HG02884 (cell line): ENCODE data around the gene MAP3K10.

Experiments used
- ATAC-seq: cut with Tn5 transposase; IDR thresholded peaks from one replicate; pipeline ENCODE4 v1.9.1; 2021; ENCODE audit warnings: mild to moderate bottlenecking, moderate library complexity; ENCODE audit not compliant: unreplicated experiment

The MAP3K10 gene

DNA sequence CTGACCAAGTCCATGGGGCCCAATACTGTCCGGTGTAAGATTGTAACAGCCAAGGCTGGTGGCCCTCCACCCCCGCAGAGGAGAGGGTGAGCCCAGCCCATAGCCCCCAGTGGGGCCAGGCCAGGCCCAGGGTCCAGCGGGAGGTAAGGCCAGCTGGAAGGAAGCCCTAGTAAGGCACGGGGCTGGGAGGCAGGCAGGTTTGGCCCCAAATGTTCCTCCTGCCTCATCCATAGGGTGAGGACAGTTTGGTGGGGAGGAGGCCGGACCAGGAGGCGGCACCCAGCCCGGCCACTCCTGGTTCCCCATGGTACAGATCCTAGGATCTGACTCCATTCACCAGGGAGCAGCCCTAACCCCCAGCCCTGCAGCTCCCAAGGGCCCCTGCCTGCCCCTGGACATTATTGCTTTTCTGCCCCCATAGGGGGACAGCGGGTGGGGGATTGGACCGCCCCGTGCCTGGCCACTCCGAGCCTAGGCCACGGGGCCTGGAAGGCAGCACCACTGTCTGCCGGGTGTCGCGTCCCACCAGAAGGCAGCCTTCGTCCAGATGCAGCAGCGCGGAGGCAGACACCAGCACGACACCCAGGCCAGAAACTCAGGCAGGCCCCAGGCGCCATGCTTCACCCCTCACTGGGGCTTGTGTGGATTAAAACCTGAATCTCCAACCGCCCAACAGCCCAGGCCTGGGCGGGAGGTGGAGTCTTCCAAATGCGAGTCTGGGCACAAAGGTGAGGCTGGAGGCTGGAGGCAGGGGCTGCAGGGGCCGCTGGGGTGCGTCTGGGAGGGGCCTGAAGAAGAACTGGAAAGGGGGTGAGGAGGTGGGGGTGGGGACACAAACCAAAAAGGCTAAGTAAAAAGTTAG lies 42.0 kb downstream of the MAP3K10 start:
- ATAC-seq, result no peak

DNA sequence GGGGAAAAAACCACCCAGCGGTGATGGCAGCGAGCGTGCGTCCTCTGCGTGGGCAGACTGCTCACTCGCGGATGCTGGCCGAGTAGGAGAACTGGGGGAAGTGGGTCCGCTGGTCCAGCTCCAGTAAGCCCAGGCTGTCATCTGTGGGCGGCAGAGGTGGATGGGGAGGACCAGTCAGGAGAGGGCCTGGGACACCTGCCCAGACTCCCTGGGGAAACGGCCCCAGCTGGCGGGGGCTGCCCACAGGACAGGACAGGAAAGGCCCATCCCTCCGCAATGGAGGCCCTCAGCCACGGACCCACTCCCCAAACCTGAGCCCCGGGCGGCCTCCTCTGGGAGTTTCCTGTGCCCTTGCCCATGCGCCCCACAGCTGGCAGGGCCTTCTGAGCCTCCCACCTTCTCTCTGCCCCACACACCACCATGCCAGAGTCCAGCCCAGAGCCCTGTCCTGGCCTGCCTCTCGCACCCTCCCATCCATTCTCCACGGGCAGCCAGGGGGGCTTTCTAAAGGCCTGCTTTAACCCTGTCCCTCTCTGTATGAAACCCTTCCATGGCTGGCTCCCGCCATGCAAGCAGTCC lies 42.7 kb downstream of the MAP3K10 start:
- no peak for ATAC-seq

DNA sequence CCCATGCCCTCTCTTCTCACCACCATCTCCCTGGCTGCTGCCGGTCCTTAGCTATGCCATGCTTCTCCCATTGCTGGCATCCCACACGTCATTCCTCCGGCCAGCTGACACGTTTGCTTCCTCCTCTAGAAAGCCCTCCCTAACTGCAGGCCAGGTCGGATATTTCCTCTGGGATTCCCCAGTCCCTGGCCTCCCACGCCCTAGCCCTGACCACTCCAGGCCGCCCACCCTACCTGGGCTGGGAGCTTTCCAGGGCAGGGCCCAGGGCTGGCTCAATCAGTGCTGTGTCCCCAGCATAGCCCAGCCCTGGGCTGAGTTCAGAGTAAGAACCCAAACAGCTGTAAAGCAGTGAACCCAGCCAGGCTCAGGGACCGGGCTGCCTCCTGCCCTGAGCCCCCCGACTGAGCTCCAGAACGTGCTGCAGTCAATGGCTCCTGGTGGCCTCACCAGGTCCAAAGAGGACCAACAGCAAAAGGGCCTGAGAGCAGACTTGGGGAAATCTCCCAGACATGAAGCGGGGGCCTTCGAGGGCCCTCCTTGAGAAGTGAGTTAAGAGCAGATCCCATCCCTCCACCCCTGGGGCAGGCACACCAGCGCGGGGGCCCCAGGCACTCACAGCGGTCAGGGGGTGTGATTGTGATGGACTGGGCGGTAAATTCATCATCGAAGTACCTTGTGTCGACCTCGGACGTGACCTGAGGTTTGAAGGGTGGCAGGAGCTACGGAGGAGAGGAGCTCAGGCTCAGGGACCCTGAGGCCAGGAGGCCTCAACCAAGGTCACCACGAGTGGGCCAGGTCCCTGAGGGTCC lies 43.4 kb downstream of the MAP3K10 start:
- ATAC-seq, result no peak

DNA sequence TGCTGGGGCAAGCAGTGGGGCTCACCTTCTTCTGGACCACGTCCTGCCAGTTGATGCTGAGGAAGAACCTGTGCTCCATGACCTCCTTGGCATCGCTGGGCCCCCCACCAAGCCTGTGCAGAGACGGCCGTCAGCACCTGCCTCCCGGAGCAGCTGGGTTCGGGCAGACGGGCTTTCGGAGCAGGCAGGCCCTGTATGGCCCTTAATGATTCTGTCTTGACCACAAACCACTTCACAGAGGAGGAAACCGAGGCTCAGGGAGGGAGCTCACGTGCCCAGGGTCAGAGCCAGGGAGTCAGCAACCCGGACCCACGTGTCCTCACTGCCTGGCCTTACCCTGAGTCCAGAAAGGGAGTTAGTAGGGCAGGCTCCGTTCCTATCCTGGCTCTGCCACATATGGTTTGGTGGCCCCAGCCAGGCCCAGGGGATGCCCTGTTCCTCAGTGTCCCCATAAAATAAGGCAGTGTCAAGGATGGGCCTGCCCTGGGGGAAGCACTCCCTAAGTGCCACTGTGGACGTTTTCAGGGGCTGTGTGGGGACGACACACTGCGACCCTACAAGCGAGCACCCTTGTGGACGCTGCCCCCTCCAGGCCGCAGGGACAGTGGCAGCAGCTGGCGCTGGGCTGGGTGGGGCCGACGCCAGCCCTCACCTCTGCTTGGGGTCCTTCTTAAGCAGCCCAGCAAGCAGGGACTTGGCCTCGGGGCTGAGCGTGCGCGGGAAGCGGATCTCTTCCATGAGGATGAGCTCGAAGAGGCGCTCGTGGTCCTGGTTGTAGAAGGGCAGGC lies 44.2 kb downstream of the MAP3K10 start:
- no peak for ATAC-seq

DNA sequence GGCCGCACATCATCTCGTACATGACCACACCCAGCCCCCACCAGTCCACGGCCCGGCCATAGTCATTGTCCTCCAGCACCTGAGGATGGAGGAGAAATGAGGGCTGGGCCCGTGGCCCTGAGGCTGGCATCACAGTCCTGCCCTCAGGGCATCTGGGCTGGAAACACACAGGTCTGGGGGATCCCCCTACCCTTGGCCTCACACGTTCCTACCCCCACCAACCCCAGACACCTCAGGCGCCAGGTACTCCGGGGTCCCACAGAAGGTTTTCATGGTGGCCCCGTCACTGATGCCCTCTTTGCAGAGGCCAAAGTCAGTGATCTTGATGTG lies 44.8 kb downstream of the MAP3K10 start:
- ATAC-seq, result no peak

DNA sequence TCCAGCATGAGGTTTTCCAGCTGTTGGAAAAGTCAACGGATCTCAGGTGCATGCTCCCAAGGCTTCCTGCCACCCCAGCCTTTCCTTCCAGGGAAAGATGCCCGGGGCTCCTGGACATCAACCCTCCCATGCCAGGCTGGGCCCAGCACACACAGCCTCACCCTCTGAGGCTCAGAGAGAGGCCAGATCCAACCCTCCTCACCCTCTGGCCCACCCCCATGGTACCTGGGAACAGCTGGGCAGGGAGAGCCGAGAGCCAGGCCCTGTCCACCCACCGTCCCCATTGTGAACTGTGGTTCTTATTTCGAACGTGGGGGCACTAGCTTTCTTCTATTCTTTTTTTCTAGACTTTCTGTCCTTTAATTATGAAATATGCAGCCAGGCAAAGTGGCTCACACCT lies 45.1 kb downstream of the MAP3K10 start:
- ATAC-seq, result no peak

DNA sequence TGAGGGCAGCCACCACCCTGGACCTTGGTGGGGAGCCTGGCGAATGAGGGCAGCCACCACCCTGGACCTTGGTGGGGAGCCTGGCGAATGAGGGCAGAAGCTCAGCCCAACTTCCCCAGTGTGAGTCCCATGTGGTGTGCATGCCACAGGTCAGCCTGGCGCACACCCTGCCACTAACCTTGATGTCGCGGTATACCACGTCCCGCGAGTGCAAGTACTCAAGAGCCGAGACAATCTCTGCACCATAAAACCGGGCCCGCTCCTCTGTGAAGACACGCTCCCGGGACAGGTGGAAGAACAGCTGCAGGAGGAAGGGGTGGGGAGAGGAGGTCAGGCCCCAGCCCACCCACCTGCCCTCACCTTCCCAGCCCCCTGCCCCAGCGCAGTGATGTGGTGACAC lies 46.6 kb downstream of the MAP3K10 start:
- no peak for ATAC-seq

DNA sequence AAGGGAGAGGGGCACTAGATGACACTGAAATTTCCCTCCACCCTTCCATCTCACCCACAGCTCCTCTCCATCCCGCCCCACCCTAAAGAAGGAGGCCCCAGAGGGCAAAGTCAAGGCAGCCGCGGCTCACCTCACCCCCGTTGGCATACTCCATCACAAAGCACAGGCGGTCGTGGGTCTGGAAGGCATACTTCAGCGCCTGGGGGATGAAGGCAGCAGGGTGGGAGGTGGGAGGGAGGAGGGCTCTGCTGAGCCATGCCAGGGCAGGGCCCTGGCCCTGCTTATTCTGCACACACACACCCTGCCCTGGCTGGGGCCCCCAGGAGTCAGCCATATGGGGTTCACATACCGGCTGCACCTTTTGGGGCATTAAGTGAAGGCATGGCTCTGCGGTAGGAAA lies 47.5 kb downstream of the MAP3K10 start:
- ATAC-seq, result no peak

DNA sequence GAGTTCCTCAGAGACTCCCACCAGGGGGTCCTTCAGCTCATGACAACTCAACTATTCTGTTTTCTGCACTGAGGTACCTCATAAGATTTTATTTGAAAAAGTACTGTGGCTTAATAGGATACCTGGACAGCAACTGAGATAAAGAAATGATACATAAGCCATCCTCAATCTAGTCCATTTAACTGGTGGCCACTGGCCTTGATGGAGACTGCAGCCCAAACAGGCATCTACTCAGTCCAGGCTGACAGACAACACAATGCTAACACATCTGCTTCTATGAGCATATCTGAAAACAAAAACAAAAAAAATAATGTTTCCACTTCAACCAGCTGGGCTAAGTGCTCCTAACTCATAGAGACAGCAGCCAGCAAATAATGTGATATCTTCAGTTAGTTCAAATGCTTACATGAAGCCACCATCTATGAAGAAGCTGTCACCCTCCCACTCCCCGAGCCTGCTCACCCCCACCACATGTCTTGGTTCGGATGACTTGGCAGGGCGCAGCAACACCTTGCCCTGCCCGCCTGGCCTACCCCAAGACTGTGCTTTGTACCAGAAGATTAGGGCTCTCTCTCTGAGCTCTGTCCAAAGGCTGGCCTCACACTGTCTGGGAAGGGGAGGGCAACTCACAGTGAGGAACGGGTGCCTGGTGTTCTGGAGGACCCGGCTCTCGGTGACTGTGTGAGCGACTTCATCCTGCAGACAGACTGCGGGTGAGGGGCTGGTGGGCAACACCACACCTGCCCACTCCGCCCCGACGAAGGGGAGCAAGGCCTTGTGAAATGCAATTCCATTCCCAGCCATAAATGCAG lies 48.4 kb downstream of the MAP3K10 start:
- no peak for ATAC-seq

DNA sequence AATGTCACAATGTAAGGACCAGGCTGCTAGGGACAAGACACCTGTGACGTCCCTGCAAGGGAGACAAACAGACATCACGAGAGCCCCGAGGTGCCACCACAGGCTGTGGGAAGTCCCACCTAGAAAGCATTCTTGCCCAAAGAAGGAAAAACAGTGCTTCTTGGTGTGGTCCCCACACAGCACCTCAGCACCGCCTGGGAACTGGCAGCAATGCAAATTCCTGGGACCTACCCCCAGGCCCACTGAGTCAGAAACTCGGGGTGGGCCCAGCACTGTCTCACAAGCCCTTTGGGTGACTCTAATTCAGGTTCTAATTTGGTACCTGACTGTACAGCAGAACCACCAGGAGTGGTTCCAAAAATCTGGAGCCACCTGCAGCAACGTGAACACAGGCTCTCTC lies 49.1 kb downstream of the MAP3K10 start:
- no peak for ATAC-seq

DNA sequence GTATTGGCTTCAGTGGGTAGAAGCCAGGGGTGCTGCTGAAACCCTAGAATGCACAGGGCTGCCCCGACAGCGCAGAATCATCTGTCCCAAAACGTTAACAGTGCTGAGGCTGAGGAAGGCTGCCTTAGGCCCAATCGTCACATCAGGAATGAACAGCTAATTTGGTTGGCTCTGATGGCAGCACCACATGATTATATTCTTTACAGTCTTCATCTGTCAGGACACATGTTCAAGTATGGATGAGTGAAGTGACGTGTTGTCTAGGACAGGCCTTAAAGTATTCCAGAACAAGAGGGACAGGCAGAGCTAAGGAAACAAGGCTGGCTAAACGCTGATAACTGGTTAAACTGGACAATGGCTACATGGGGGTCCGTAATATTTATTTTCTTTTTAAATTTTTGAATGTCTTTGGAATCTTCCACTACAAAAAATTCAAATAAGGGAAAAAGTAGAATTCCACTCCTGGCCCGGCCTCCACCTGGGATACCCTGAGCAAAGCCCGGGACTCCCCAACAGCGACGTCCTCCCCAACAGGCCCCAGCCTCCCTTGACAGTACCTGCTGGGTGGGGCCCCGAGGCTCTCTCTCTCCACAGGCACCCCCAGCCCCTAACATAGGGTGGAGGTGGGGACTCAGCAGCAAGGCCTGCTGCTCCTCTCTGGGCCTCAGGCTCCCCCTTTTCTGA lies 50.0 kb downstream of the MAP3K10 start:
- ATAC-seq, result no peak

DNA sequence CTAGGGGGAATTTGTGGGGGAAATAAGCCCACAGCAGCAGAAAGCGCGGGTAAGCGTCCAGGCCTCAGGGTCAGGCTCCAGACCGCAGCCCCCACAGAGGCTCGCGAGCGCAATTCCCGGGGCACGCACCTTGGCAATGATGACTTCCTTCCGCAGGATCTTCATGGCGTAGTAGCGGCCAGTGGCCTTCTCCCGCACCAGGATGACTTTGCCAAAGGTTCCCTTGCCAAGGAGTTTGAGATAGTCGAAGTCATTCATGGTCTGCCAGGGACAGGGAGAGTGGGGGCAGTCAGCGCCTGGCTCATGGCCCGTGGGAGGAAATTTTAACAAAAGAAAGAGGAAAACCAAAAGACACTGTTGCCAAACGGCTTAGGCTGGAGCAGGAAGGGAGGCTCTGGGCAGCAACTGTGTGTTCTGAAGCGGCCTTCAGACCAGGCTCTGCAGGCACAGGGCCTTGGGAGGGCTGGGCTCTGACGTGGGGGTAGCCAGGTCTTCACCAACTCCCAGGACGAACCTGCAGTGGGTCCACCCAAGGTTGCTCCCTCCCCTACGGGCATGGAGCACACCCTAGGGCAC lies 50.7 kb downstream of the MAP3K10 start:
- ATAC-seq, result no peak

DNA sequence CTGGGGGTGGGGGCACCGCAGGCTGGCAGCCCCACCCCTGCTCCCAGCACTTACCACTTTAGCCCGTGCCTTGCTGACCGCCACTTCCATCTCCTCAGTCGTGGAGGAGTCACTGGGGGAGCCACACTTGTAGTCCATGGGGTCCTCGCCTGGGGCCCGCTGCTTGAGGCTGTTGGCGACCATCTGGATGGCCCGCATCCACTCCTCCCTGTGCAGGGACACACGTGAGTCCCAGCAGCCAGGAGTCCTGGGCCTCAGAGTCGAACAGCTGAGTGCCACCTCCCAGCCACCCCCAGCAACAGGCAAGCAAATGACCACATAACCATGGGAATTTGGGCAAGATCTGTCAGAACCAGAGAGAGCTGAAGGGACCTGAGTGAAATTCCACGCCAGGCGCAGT lies 51.3 kb downstream of the MAP3K10 start:
- ATAC-seq, result no peak

DNA sequence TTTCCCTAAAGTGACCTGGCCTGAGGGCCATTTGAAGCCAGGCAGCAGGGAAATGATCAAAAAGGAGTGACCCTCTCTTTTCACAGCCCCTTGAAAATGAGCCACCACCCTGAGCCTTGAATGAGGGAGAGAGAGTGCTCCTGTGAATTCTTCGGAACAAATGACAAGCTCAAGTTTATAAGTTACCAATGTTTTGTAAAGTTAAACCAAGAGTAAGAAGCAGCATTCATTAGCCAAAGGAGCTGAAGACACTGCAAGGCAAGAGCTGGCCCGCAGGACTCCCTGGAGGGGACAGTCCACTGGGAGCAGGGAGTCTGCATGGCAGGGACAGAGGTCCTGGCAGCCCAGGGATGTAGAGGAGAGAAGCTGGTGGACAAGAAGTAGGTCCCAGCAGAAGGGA lies 52.0 kb downstream of the MAP3K10 start:
- ATAC-seq, result no peak

DNA sequence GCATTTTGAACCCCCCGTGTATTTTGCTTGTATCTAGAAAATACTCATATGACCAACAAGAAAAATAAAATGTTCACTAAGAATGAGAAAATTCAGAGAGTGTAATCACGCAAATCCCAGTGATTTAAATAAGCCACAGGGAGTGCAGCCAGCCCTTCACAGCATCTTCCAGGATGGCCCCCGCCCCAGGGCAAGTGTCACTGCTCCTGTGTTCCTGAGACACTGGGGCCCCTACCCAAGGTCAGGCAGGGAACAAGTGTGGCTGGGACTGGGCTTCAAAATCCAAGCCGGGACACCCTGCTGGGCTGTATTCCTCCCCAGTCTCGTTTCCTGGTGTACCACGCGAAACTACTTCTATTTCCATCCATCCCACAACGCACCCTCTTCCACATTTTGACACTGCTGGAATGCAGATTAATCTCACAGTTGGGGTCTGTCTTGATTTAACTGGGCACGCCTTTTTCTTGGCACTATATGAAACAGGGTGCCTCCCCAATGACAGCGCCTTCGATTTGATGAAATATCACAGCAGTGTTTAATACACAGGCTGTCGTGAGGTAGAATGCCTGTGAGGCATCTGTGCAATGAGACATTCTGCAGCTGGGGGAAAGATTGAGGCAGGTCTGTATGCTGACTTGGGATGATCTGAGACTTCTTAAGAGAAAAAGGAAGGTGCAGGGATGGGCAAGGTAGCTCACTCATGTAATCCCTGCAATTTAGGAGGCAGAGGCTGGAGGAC lies 53.5 kb downstream of the MAP3K10 start:
- ATAC-seq, result no peak

DNA sequence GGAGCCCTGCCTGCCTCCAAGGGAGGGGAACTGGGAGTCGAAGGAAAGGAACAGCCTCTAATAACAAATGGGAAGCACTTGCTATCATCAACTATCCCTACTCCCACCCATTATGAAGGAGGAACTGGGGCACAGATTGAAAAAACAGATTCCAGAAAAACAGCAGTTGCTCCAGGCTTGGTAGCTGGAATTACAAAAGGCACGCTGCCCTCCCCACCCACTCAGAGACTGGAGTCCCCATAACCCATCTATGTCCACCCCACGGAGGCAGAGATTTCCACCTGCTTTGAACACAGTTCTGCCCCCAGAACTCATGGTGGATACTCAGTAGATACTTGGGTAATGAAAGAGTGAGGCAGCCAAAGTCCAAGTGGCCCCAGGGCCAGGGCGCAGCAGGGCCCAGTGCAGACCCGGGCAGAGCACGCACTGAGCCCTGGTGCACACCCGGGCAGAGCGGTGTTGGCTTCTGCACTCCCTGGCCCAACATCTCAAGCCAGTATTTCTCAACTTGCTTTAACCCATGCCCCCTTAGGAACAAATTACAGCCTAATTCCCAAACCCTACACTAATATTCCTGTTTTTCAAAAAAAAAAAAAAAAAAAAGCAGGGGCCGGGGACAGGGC lies 54.4 kb downstream of the MAP3K10 start:
- ATAC-seq, result no peak

DNA sequence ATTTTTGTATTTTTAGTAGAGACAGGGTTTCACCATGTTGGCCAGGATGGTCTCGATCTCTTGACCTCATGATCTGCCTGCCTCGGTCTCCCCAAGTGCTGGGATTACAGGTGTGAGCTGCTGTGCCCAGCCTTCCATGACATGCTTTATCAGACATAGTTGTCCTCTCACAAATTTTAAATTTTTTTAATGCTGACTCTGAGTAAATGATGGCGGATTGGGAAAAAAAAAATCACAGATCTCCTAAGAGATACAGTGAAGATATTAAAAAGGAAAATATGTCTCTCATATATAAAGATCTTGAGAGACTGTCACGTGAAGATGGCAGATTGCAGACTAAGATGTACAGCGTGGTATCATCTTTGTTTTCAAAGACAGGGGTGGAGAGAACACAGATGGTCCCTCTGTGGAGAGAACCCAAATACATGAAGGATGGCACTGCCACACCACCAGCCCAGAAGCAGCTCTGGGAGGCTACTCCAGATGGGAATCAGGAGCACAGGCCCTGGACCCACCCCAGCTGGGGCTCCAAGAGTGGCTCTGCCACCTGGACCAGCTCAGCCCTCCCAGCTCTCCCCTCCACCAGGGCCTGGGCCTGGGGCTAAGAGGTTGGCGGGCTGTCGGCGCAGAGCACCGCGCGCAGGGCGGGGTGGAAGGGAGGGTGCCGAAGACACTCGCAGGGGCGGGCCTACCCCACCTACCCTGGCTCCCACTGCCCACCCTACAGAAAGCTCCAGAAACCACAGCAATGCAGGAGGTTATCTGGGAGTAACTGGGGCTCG lies 55.3 kb downstream of the MAP3K10 start:
- no peak for ATAC-seq

DNA sequence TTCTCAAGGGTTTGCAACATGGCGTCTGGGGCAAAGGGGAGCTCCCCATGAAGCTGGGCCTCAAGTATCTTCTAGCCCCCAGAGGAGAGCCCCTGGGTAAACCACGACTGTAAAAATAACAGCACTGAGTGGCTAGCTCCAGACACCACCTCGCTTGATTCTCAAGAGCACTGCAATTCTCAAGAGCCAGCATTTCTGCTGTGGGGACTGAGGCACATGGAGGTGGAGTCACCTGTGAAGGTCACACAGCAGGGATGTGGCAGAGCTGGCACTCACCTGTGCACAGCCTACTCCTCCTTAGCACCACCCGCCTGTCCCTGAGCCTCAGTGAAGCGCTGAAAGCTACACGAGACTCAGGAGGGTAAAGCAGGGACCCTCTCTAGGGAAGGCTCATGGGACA lies 56.0 kb downstream of the MAP3K10 start:
- ATAC-seq, result no peak
